GM23248 (cell line): ENCODE results near the gene E2F4. TPM values are rescaled to one million over a fixed set of nuclear protein-coding genes. Genes with fewer than 3 reads are reported as not detected.

Experiments
- DNase-seq: peaks from one replicate; pipeline ENCODE4 v3.0.0-alpha.2; 2015
- H2AFZ ChIP-seq: fragments of 200-600 bp; sonication (generic); 2 replicates; pipeline ENCODE4 v1.6.1; 2016; ENCODE audit warnings: antibody characterized with exemption
- H3F3A ChIP-seq: fragments of 200-600 bp; sonication (generic); 2 replicates; pipeline ENCODE4 v1.6.1; 2016; ENCODE audit warnings: mild to moderate bottlenecking, antibody characterized with exemption, mixed run types; ENCODE audit not compliant: insufficient read depth
- H3K27ac ChIP-seq: fragments of 200-600 bp; sonication (generic); 2 replicates; pipeline ENCODE4 v1.5.1; 2016; ENCODE audit warnings: mild to moderate bottlenecking
- H3K27me3 ChIP-seq: fragments of 200-600 bp; sonication (generic); replicated peaks from 2 replicates; pipeline ENCODE4 v1.6.1; 2016; ENCODE audit warnings: mild to moderate bottlenecking; ENCODE audit not compliant: insufficient read depth
- H3K36me3 ChIP-seq: fragments of 200-600 bp; sonication (generic); 2 replicates; pipeline ENCODE4 v1.6.1; 2016; ENCODE audit warnings: low read depth, mild to moderate bottlenecking
- H3K4me1 ChIP-seq: fragments of 200-600 bp; sonication (generic); 2 replicates; pipeline ENCODE4 v1.6.1; 2016; ENCODE audit warnings: mild to moderate bottlenecking; ENCODE audit not compliant: insufficient read depth
- H3K4me2 ChIP-seq: fragments of 200-600 bp; sonication (generic); one replicate; pipeline ENCODE4 v1.6.1; 2016; ENCODE audit warnings: mild to moderate bottlenecking; ENCODE audit not compliant: unreplicated experiment
- H3K4me3 ChIP-seq: fragments of 200-600 bp; sonication (generic); 2 replicates; pipeline ENCODE4 v1.5.1; 2016; ENCODE audit warnings: mild to moderate bottlenecking
- H3K79me2 ChIP-seq: fragments of 200-600 bp; sonication (generic); 2 replicates; pipeline ENCODE4 v1.6.1; 2016; ENCODE audit warnings: mild to moderate bottlenecking; ENCODE audit not compliant: insufficient read depth
- H3K9ac ChIP-seq: fragments of 200-600 bp; sonication (generic); 2 replicates; pipeline ENCODE4 v1.6.1; 2016; ENCODE audit warnings: mild to moderate bottlenecking
- H3K9me2 ChIP-seq: fragments of 200-600 bp; sonication (generic); 2 replicates; pipeline ENCODE4 v1.6.1; 2016; ENCODE audit warnings: mixed run types, mild to moderate bottlenecking, moderate library complexity; ENCODE audit not compliant: insufficient read depth
- H3K9me3 ChIP-seq: fragments of 200-600 bp; sonication (generic); one replicate; pipeline ENCODE4 v1.6.1; 2017; ENCODE audit warnings: low read depth
- H4K20me1 ChIP-seq: fragments of 200-600 bp; sonication (generic); 2 replicates; pipeline ENCODE4 v1.6.0; 2016; ENCODE audit not compliant: insufficient read depth
- EZH2 ChIP-seq: fragments of 200-600 bp; sonication (generic); IDR thresholded peaks from 2 replicates; pipeline ENCODE4 v1.6.1; 2018; ENCODE audit warnings: antibody characterized with exemption, mild to moderate bottlenecking; ENCODE audit not compliant: insufficient read depth, poor library complexity, severe bottlenecking
- EZH2phosphoT487 ChIP-seq: fragments of 200-600 bp; sonication (generic); IDR thresholded peaks from 2 replicates; pipeline ENCODE4 v1.6.1; 2018; ENCODE audit warnings: antibody characterized with exemption, moderate library complexity, mild to moderate bottlenecking, low read depth; ENCODE audit not compliant: insufficient read depth
- WGBS, 2 experiments: methylation state at CpG; one replicate each; pipeline ENCODE4 v1.1.6; 2015 to 2017; ENCODE audit warnings: low lambda C conversion rate in 2 of 2, low coverage in 1 of 2; ENCODE audit errors: missing lambda C conversion rate in 2 of 2; 5-methylcytosine and 5-hydroxymethylcytosine counted together
- in situ Hi-C: fragments of 300-500 bp; cut with MboI; formaldehyde crosslinking; loops from 2 replicates; pipeline ENCODE4 v1.15.0; 2020
- polyA plus RNA-seq: library from polyadenylated mRNA; unstranded; fragments of >200 nt; fragmentation: Nextera tagmentation; extraction: Ambion mirVana; gene quantifications from 2 replicates; pipeline ENCODE4 v1.2.1, GENCODE V29; 2016
- total RNA-seq: library from RNA; depleted of rRNA; stranded (reverse); fragments of >200 nt; shearing (Covaris generic); gene quantifications from 2 replicates; pipeline ENCODE4 v1.2.3, GENCODE V29; 2014

E2F4 gene
- total and polyA plus RNA-seq, 2 experiments from 2014 or later: 50.0 to 82.0 TPM

- Histone ChIP-seq H3K79me2 (peaks cover 13% of the 10 kb centered on the region; the same call in 1 of the 2 replicates), H3K36me3 (peaks cover 6% of the 10 kb centered on the region; the same call in 1 of the 2 replicates), H3K9me2 (no peaks in the 10 kb centered on the region), H3K4me2 (no peak overlapping the region), H3K27ac (no peak overlapping the region), H3K4me1 (0 out of 2 replicates have a peak, but pooled peaks cover 5% of the 10 kb centered on the region), H3K9ac (no peak overlapping the region), H3K9me3 (no peaks in the 10 kb centered on the region), H4K20me1 (no peaks in the 10 kb centered on the region), H3K4me3 (no peak overlapping the region), H2AFZ (no peak overlapping the region), H3F3A (peaks cover 36% of the 10 kb centered on the region), H3K27me3 (no peaks in the 10 kb centered on the region)
- TF ChIP-seq EZH2phosphoT487 (no peak), EZH2 (no peak)
- 74 to 78% methylated on average over 7 of the region's 7 CpGs for WGBS, 2 experiments
- in situ Hi-C loops: no loop called here
- peak; percentile 40 for DNase-seq
Measured at GRCh38 chr16:67146523-67147357, 45.2 kb upstream of the E2F4 start.

- H2AFZ ChIP-seq: no peak overlapping the region
- H3K4me2 ChIP-seq: no peak overlapping the region
- no peaks in the 10 kb centered on the region for H3K27me3 ChIP-seq
- WGBS, 2 experiments: 93 to 98% methylated on average over 4 of the region's 4 CpGs
- 0 out of 2 replicates have a peak, but pooled peaks cover 5% of the 10 kb centered on the region for H3K4me1 ChIP-seq
- H3K9me2 ChIP-seq: no peaks in the 10 kb centered on the region
- H4K20me1 ChIP-seq: no peaks in the 10 kb centered on the region
- TF ChIP-seq EZH2phosphoT487: no peak
- no peak for TF ChIP-seq EZH2
- no peak overlapping the region for H3K27ac ChIP-seq
- H3F3A ChIP-seq: peaks cover 38% of the 10 kb centered on the region
- no peak overlapping the region for H3K4me3 ChIP-seq
- H3K36me3 ChIP-seq: peaks cover 6% of the 10 kb centered on the region; the same call in 1 of the 2 replicates
- H3K9ac ChIP-seq: no peak overlapping the region
- DNase-seq: no peak
- H3K79me2 ChIP-seq: peaks cover 13% of the 10 kb centered on the region; the same call in 1 of the 2 replicates
- in situ Hi-C loops: no loop called here
- no peaks in the 10 kb centered on the region for H3K9me3 ChIP-seq
Measured at GRCh38 chr16:67147437-67148140, 44.4 kb upstream of the E2F4 start.

GRCh38 chr16:67148221-67148620 lies 43.7 kb upstream of the E2F4 start:
- H4K20me1 ChIP-seq: no peaks in the 10 kb centered on the region
- H3F3A ChIP-seq: peaks cover 38% of the 10 kb centered on the region
- H3K9me3 ChIP-seq: no peaks in the 10 kb centered on the region
- no peak overlapping the region for H3K27ac ChIP-seq
- no peak for TF ChIP-seq EZH2phosphoT487
- TF ChIP-seq EZH2: no peak
- no peak overlapping the region for H2AFZ ChIP-seq
- no peak for DNase-seq
- H3K36me3 ChIP-seq: peaks cover 6% of the 10 kb centered on the region; the same call in 1 of the 2 replicates
- no peak overlapping the region for H3K9ac ChIP-seq
- H3K4me2 ChIP-seq: no peak overlapping the region
- no peaks in the 10 kb centered on the region for H3K27me3 ChIP-seq
- 96 to 100% methylated on average over 2 of the region's 2 CpGs for WGBS, 2 experiments
- H3K9me2 ChIP-seq: no peaks in the 10 kb centered on the region
- no peak overlapping the region for H3K4me3 ChIP-seq
- H3K79me2 ChIP-seq: peaks cover 13% of the 10 kb centered on the region; the same call in 1 of the 2 replicates
- 0 out of 2 replicates have a peak, but pooled peaks cover 5% of the 10 kb centered on the region for H3K4me1 ChIP-seq
- in situ Hi-C loops: no loop called here

GRCh38 chr16:67148656-67149275 lies 43.2 kb upstream of the E2F4 start:
- peaks cover 6% of the 10 kb centered on the region; the same call in 1 of the 2 replicates for H3K36me3 ChIP-seq
- no peak for DNase-seq

More at GRCh38 chr16:67148656-67149275, 43.2 kb upstream of the E2F4 start:
- TF ChIP-seq EZH2 (no peak), EZH2phosphoT487 (no peak)
- Histone ChIP-seq H3K9me3 (no peaks in the 10 kb centered on the region), H4K20me1 (no peaks in the 10 kb centered on the region), H3K27ac (no peak overlapping the region), H3K9me2 (no peaks in the 10 kb centered on the region), H3K79me2 (peaks cover 13% of the 10 kb centered on the region; the same call in 1 of the 2 replicates), H3F3A (peaks cover 38% of the 10 kb centered on the region), H3K27me3 (no peaks in the 10 kb centered on the region), H3K9ac (no peak overlapping the region), H2AFZ (no peak overlapping the region), H3K4me3 (no peak overlapping the region), H3K4me1 (0 out of 2 replicates have a peak, but pooled peaks cover 5% of the 10 kb centered on the region), H3K4me2 (no peak overlapping the region)
- 88 to 89% methylated on average over 11 of the region's 11 CpGs for WGBS, 2 experiments
- in situ Hi-C loops: no loop called here
